Measurements from ENCODE around the gene SELENOI.

SELENOI gene

DNA sequence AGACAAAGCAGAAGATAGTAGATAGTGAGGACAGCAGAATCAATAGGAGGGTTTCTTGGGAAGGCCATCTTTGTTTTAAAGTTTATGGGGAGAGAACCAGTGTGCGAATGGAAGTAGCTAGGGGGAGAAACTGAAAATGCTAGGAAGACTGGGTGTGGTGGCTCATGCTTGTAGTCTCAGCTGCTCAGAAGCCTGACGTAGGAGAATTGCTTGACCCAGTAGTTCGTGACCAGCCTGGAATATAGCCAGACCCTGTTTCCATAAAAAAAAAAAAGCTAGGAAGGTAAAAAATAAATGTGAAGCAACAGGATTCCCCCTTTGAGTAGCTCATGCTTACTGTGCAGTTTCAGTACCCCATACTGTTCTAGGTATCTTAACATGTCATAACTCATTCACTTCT is 36.6 kb downstream of the SELENOI start:
- no peak overlapping the region for H3K9ac ChIP-seq (ENCODE audit: low read length)
- H3K36me3 ChIP-seq (ENCODE audit: control insufficient read depth in 1 of 2, insufficient read depth in 2 of 2, low read depth in 1 of 2, low read length in 2 of 2) = peaks cover 3 to 65% of the 10 kb centered on the region in 2 experiments
- H2AFZ ChIP-seq (ENCODE audit: low read depth, low read length) = no peak overlapping the region
- H3K14ac ChIP-seq (ENCODE audit: low read length in 2 of 2) = no peak overlapping the region
- H4K8ac ChIP-seq (ENCODE audit: low read length) = no peak overlapping the region
- no peak overlapping the region for H2AK5ac ChIP-seq (ENCODE audit: low read length, severe bottlenecking)
- H3K4ac ChIP-seq (ENCODE audit: low read depth in 1 of 2, low read length in 2 of 2) = no peak overlapping the region
- peaks cover 18% of the 10 kb centered on the region for H3K79me1 ChIP-seq (replicated peaks; ENCODE audit: low read length, poor library complexity, severe bottlenecking)
- H3K23ac ChIP-seq (ENCODE audit: low read length in 2 of 2) = no peak overlapping the region
- WGBS = 93% methylated on average over 3 of the region's 3 CpGs
- no peak overlapping the region for H4K91ac ChIP-seq (ENCODE audit: low read length)
- H2BK12ac ChIP-seq (ENCODE audit: low read length in 2 of 2) = no peak overlapping the region
- H2BK120ac ChIP-seq (ENCODE audit: low read depth, low read length) = no peak overlapping the region
- DNase-seq = no peak
- no peaks in the 10 kb centered on the region for H3K27me3 ChIP-seq (ENCODE audit: control insufficient read depth in 1 of 2, insufficient read depth in 1 of 2, low read length in 2 of 2)
- H3K4me3 ChIP-seq (ENCODE audit: insufficient read depth in 1 of 2, low read depth in 1 of 2, low read length in 2 of 2) = no peak overlapping the region
- no peaks in the 10 kb centered on the region for H3K4me1 ChIP-seq (ENCODE audit: control insufficient read depth, insufficient read depth, low read depth, low read length)
- no peak overlapping the region for H3K4me2 ChIP-seq (ENCODE audit: low read length, poor library complexity, severe bottlenecking)
- H3K18ac ChIP-seq (ENCODE audit: low read depth in 1 of 2, low read length in 2 of 2) = no peak overlapping the region
- H2BK5ac ChIP-seq (ENCODE audit: low read depth, low read length, poor library complexity, severe bottlenecking) = no peak overlapping the region
- H3K27ac ChIP-seq (ENCODE audit: low read length, poor library complexity, severe bottlenecking) = no peak overlapping the region
- H3K9me3 ChIP-seq (ENCODE audit: control insufficient read depth, low read length) = no peaks in the 10 kb centered on the region
- H2BK15ac ChIP-seq (ENCODE audit: low read depth, poor library complexity, severe bottlenecking) = no peak overlapping the region

DNA sequence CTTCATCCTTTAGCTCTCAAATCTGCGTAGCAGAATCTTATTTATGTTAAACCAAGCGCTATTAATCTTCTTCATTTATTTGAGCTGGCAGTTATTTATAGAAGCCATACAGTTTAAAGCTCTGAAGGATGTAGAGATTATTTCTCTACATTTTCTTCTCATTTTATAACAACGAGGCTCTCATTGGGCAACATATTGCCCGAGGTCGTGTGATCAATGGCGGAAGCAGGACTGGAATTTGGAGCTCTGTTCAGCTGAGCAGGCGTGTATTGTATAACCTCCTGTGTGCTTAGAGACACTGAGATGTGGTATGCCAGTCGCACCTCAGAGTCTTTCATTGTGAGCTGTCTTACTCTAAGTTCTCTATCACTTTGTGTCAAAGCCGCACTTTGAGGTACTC is 38.2 kb downstream of the SELENOI start:
- Histone ChIP-seq H4K91ac (ENCODE audit: low read length) (no peak overlapping the region), H3K9ac (ENCODE audit: low read length) (no peak overlapping the region), H3K36me3 (ENCODE audit: control insufficient read depth in 1 of 2, insufficient read depth in 2 of 2, low read depth in 1 of 2, low read length in 2 of 2) (peaks cover 0 to 68% of the 10 kb centered on the region in 2 experiments)

DNA sequence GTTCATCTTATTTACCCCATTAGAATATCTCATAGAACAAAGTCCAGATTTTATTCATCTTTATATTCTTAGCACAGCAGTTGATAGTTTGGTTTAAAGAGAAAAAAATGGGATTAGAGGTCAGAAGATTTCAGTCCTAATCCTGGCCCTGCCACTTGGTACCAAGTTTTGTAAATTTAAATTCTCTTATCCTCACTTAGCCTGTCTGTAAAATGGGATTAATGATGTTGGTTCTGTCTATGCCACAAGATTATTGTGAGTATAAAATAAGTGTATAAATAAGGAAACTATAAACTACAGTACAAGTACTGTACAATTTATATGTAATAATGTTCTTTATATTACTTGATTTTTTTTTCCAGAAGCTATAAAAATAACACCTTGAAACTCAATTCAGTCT is 38.7 kb downstream of the SELENOI start:
- H3K4me3 ChIP-seq (ENCODE audit: insufficient read depth in 1 of 2, low read depth in 1 of 2, low read length in 2 of 2) = no peak overlapping the region
- no peak overlapping the region for H3K14ac ChIP-seq (ENCODE audit: low read length in 2 of 2)
- no peak overlapping the region for H3K18ac ChIP-seq (ENCODE audit: low read depth in 1 of 2, low read length in 2 of 2)
- H3K27me3 ChIP-seq (ENCODE audit: control insufficient read depth in 1 of 2, insufficient read depth in 1 of 2, low read length in 2 of 2) = no peaks in the 10 kb centered on the region
- H2BK5ac ChIP-seq (ENCODE audit: low read depth, low read length, poor library complexity, severe bottlenecking) = no peak overlapping the region
- H2AFZ ChIP-seq (ENCODE audit: low read depth, low read length) = no peak overlapping the region
- H4K91ac ChIP-seq (ENCODE audit: low read length) = no peak overlapping the region
- H3K4ac ChIP-seq (ENCODE audit: low read depth in 1 of 2, low read length in 2 of 2) = no peak overlapping the region
- no peak overlapping the region for H2AK5ac ChIP-seq (ENCODE audit: low read length, severe bottlenecking)
- no peaks in the 10 kb centered on the region for H3K4me1 ChIP-seq (ENCODE audit: control insufficient read depth, insufficient read depth, low read depth, low read length)
- DNase-seq = no peak
- H3K79me1 ChIP-seq (replicated peaks; ENCODE audit: low read length, poor library complexity, severe bottlenecking) = peaks cover 9% of the 10 kb centered on the region
- H4K8ac ChIP-seq (ENCODE audit: low read length) = no peak overlapping the region
- H3K36me3 ChIP-seq (ENCODE audit: control insufficient read depth in 1 of 2, insufficient read depth in 2 of 2, low read depth in 1 of 2, low read length in 2 of 2) = peaks cover 0 to 72% of the 10 kb centered on the region in 2 experiments
- no peak overlapping the region for H3K27ac ChIP-seq (ENCODE audit: low read length, poor library complexity, severe bottlenecking)
- H3K4me2 ChIP-seq (ENCODE audit: low read length, poor library complexity, severe bottlenecking) = no peak overlapping the region
- H2BK12ac ChIP-seq (ENCODE audit: low read length in 2 of 2) = no peak overlapping the region
- H2BK15ac ChIP-seq (ENCODE audit: low read depth, poor library complexity, severe bottlenecking) = no peak overlapping the region
- H3K23ac ChIP-seq (ENCODE audit: low read length in 2 of 2) = no peak overlapping the region
- no peak overlapping the region for H3K9ac ChIP-seq (ENCODE audit: low read length)
- no peaks in the 10 kb centered on the region for H3K9me3 ChIP-seq (ENCODE audit: control insufficient read depth, low read length)
- H2BK120ac ChIP-seq (ENCODE audit: low read depth, low read length) = no peak overlapping the region

More for the DNA sequence above, 38.2 kb downstream of the SELENOI start:
- H3K27me3 ChIP-seq (ENCODE audit: control insufficient read depth in 1 of 2, insufficient read depth in 1 of 2, low read length in 2 of 2) = no peaks in the 10 kb centered on the region
- H3K4me3 ChIP-seq (ENCODE audit: insufficient read depth in 1 of 2, low read depth in 1 of 2, low read length in 2 of 2) = no peak overlapping the region
- H2AFZ ChIP-seq (ENCODE audit: low read depth, low read length) = no peak overlapping the region
- no peak overlapping the region for H2BK120ac ChIP-seq (ENCODE audit: low read depth, low read length)
- 86% methylated on average over 7 of the region's 9 CpGs for WGBS
- no peak overlapping the region for H3K23ac ChIP-seq (ENCODE audit: low read length in 2 of 2)
- no peak overlapping the region for H2BK5ac ChIP-seq (ENCODE audit: low read depth, low read length, poor library complexity, severe bottlenecking)
- no peaks in the 10 kb centered on the region for H3K4me1 ChIP-seq (ENCODE audit: control insufficient read depth, insufficient read depth, low read depth, low read length)
- H3K4me2 ChIP-seq (ENCODE audit: low read length, poor library complexity, severe bottlenecking) = no peak overlapping the region
- H2AK5ac ChIP-seq (ENCODE audit: low read length, severe bottlenecking) = no peak overlapping the region
- H3K27ac ChIP-seq (ENCODE audit: low read length, poor library complexity, severe bottlenecking) = no peak overlapping the region
- H4K8ac ChIP-seq (ENCODE audit: low read length) = no peak overlapping the region
- no peak overlapping the region for H3K14ac ChIP-seq (ENCODE audit: low read length in 2 of 2)
- no peaks in the 10 kb centered on the region for H3K9me3 ChIP-seq (ENCODE audit: control insufficient read depth, low read length)
- DNase-seq = no peak
- H2BK15ac ChIP-seq (ENCODE audit: low read depth, poor library complexity, severe bottlenecking) = no peak overlapping the region
- H3K4ac ChIP-seq (ENCODE audit: low read depth in 1 of 2, low read length in 2 of 2) = no peak overlapping the region
- H3K18ac ChIP-seq (ENCODE audit: low read depth in 1 of 2, low read length in 2 of 2) = no peak overlapping the region
- H2BK12ac ChIP-seq (ENCODE audit: low read length in 2 of 2) = no peak overlapping the region
- H3K79me1 ChIP-seq (replicated peaks; ENCODE audit: low read length, poor library complexity, severe bottlenecking) = peaks cover 11% of the 10 kb centered on the region

DNA sequence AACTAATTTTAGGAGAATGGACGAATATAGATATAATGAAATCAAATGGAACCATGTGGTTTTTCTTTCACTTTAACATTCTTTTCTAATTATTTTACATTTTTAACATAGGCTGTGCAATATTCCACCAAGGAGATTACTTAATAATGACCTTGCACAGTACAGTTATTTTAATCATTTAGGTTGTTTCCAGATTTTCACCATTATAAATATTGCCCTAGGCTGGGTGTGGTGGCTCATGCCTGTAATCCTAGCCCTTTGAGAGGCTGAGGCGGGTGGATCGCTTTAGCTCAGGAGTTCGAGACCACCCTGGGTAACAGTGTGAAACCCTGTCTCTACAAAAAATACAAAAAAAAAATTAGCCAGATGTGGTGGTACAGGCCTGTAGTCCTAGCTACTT is 41.2 kb downstream of the SELENOI start:
- no peak overlapping the region for H2BK120ac ChIP-seq (ENCODE audit: low read depth, low read length)
- H3K9ac ChIP-seq (ENCODE audit: low read length) = no peak overlapping the region
- no peak overlapping the region for H3K4ac ChIP-seq (ENCODE audit: low read depth in 1 of 2, low read length in 2 of 2)
- no peak overlapping the region for H3K4me3 ChIP-seq (ENCODE audit: insufficient read depth in 1 of 2, low read depth in 1 of 2, low read length in 2 of 2)
- H2BK12ac ChIP-seq (ENCODE audit: low read length in 2 of 2) = no peak overlapping the region
- DNase-seq = no peak
- H3K79me1 ChIP-seq (replicated peaks; ENCODE audit: low read length, poor library complexity, severe bottlenecking) = peaks cover 5% of the 10 kb centered on the region
- H3K14ac ChIP-seq (ENCODE audit: low read length in 2 of 2) = no peak overlapping the region
- H2BK15ac ChIP-seq (ENCODE audit: low read depth, poor library complexity, severe bottlenecking) = no peak overlapping the region
- no peaks in the 10 kb centered on the region for H3K27me3 ChIP-seq (ENCODE audit: control insufficient read depth in 1 of 2, insufficient read depth in 1 of 2, low read length in 2 of 2)
- no peaks in the 10 kb centered on the region for H3K4me1 ChIP-seq (ENCODE audit: control insufficient read depth, insufficient read depth, low read depth, low read length)
- no peak overlapping the region for H2AFZ ChIP-seq (ENCODE audit: low read depth, low read length)
- no peak overlapping the region for H2BK5ac ChIP-seq (ENCODE audit: low read depth, low read length, poor library complexity, severe bottlenecking)
- WGBS = no CpG with 5 or more reads among the region's 4 CpGs
- no peak overlapping the region for H4K8ac ChIP-seq (ENCODE audit: low read length)
- H4K91ac ChIP-seq (ENCODE audit: low read length) = no peak overlapping the region
- no peak overlapping the region for H3K4me2 ChIP-seq (ENCODE audit: low read length, poor library complexity, severe bottlenecking)
- H3K27ac ChIP-seq (ENCODE audit: low read length, poor library complexity, severe bottlenecking) = no peak overlapping the region
- no peak overlapping the region for H3K18ac ChIP-seq (ENCODE audit: low read depth in 1 of 2, low read length in 2 of 2)
- no peak overlapping the region for H3K23ac ChIP-seq (ENCODE audit: low read length in 2 of 2)
- no peak overlapping the region for H2AK5ac ChIP-seq (ENCODE audit: low read length, severe bottlenecking)
- H3K9me3 ChIP-seq (ENCODE audit: control insufficient read depth, low read length) = no peaks in the 10 kb centered on the region
- peaks cover 2 to 78% of the 10 kb centered on the region in 2 experiments for H3K36me3 ChIP-seq (ENCODE audit: control insufficient read depth in 1 of 2, insufficient read depth in 2 of 2, low read depth in 1 of 2, low read length in 2 of 2)

Measured in mesenchymal stem cell (in vitro differentiated cells and primary cell).